Measurements from ENCODE around the gene PTGES2.

DNA sequence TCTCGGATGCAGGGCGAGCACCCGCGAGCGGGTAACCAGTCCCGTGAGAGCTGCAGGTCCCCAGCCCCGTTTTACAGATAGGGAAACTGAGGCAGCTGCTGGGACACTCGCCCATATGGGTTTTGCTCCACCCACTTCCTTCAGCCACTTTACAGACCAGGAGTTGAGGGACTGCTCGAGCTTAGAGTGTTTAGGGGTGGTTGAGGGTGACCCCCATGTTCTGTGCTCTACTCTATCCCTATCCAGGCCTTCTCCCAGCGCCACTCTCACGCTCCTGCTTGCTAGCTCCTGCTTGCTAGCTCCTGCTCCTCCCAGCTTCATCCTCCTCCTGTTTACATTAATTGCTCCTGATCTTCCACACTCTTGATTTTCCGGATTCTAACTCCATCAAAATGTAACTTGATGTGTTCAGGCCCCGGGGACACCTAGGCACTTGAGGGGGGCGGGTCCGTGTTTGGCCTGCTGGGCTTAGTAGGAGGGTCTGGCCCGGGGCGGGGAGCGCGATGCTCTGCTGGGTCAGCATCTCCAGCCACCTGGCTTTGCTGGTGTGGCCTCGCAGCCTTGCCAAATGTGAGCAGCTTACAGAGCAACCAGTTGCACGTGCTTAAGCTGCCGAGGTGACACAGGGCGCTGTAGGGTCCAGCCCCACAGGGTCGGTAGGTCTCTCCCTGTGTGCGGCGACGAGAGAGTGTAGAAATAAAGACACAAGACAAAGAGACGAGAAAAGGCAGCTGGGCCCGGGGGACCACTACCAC is 1.5 kb upstream of the PTGES2 start:
- TF ChIP-seq, protein P1, sequence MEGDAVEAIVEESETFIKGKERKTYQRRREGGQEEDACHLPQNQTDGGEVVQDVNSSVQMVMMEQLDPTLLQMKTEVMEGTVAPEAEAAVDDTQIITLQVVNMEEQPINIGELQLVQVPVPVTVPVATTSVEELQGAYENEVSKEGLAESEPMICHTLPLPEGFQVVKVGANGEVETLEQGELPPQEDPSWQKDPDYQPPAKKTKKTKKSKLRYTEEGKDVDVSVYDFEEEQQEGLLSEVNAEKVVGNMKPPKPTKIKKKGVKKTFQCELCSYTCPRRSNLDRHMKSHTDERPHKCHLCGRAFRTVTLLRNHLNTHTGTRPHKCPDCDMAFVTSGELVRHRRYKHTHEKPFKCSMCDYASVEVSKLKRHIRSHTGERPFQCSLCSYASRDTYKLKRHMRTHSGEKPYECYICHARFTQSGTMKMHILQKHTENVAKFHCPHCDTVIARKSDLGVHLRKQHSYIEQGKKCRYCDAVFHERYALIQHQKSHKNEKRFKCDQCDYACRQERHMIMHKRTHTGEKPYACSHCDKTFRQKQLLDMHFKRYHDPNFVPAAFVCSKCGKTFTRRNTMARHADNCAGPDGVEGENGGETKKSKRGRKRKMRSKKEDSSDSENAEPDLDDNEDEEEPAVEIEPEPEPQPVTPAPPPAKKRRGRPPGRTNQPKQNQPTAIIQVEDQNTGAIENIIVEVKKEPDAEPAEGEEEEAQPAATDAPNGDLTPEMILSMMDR (IDR thresholded peaks at IDR 0.05; ENCODE audit: low read length), result no peak
- no peak for TF ChIP-seq EZH2phosphoT487 (IDR thresholded peaks at IDR 0.05; ENCODE audit: low read length)

Data from MM.1S (cell line).